ENCODE measurements around the gene EXOC4.
A peak's percentile ranks its signal among the peaks of the same experiment; 100 is the strongest.
"Not testable (repeated sequence)": the region's sequence is repeated elsewhere in the genome, so short reads cannot be mapped to it uniquely, and the experiment has no call there.

EXOC4 gene

GRCh38 chr7:133625046-133625445, 372.2 kb downstream of the EXOC4 start:
- DNase-seq (ENCODE audit: low read depth), result no peak

GRCh38 chr7:133629701-133630100, 376.8 kb downstream of the EXOC4 start:
- DNase-seq (ENCODE audit: low read depth), result no peak

GRCh38 chr7:133633055-133633454, 380.2 kb downstream of the EXOC4 start:
- peak; percentile 34 for DNase-seq (ENCODE audit: low read depth)

- no peak for DNase-seq (ENCODE audit: low read depth)
These were observed 382.7 kb downstream of the EXOC4 start for GRCh38 chr7:133635541-133635940.

- DNase-seq (ENCODE audit: low read depth), result no peak
These were observed 386.0 kb downstream of the EXOC4 start for GRCh38 chr7:133638857-133639256.

- no peak for DNase-seq (ENCODE audit: low read depth)
These were observed 388.6 kb downstream of the EXOC4 start for GRCh38 chr7:133641436-133641835.

GRCh38 chr7:133642907-133643306, 390.0 kb downstream of the EXOC4 start:
- no peak for DNase-seq (ENCODE audit: low read depth)

- DNase-seq (ENCODE audit: low read depth), result not testable (repeated sequence)
These were observed 390.8 kb downstream of the EXOC4 start for GRCh38 chr7:133643652-133644051.

- no peak for DNase-seq (ENCODE audit: low read depth)
These were observed 393.1 kb downstream of the EXOC4 start for GRCh38 chr7:133645884-133646391.

- DNase-seq (ENCODE audit: low read depth), result no peak
These were observed 393.8 kb downstream of the EXOC4 start for GRCh38 chr7:133646472-133647315.

- no peak for DNase-seq (ENCODE audit: low read depth)
These were observed 396.7 kb downstream of the EXOC4 start for GRCh38 chr7:133649593-133649992.

- no peak for DNase-seq (ENCODE audit: low read depth)
These were observed 397.2 kb downstream of the EXOC4 start for GRCh38 chr7:133650069-133650468.

GRCh38 chr7:133650487-133651300, 397.8 kb downstream of the EXOC4 start:
- no peak for DNase-seq (ENCODE audit: low read depth)

- no peak for DNase-seq (ENCODE audit: low read depth)
These were observed 399.7 kb downstream of the EXOC4 start for GRCh38 chr7:133652547-133652946.

- DNase-seq (ENCODE audit: low read depth), result no peak
These were observed 401.7 kb downstream of the EXOC4 start for GRCh38 chr7:133654547-133654946.

- no peak for DNase-seq (ENCODE audit: low read depth)
These were observed 409.4 kb downstream of the EXOC4 start for GRCh38 chr7:133662276-133662675.

GRCh38 chr7:133662830-133663229, 410.0 kb downstream of the EXOC4 start:
- DNase-seq (ENCODE audit: low read depth), result no peak

GRCh38 chr7:133664528-133664927, 411.6 kb downstream of the EXOC4 start:
- DNase-seq (ENCODE audit: low read depth), result no peak

GRCh38 chr7:133668296-133669060, 415.6 kb downstream of the EXOC4 start:
- DNase-seq (ENCODE audit: low read depth), result peak; percentile 10

GRCh38 chr7:133669061-133669455, 416.2 kb downstream of the EXOC4 start:
- DNase-seq (ENCODE audit: low read depth), result no peak

GRCh38 chr7:133670250-133670649, 417.4 kb downstream of the EXOC4 start:
- DNase-seq (ENCODE audit: low read depth), result no peak

GRCh38 chr7:133672866-133673265, 420.0 kb downstream of the EXOC4 start:
- no peak for DNase-seq (ENCODE audit: low read depth)
